Liver (tissue), 9 donors: ENCODE data around the gene GRIN2C. TPM values are rescaled to one million over a fixed set of nuclear protein-coding genes. Genes with fewer than 3 reads are reported as not detected.

ENCODE experiments used
- DNase-seq: peaks from one replicate; pipeline ENCODE4 v3.0.0-alpha.2; 2017; ENCODE audit warnings: low spot score
- H3K27ac ChIP-seq, 2 donors: one replicate each; pipeline ENCODE4 v1.7.0; 2013; ENCODE audit warnings: inconsistent platforms in 2 of 2, low read length in 2 of 2, control low read depth in 1 of 2, low read depth in 1 of 2, mild to moderate bottlenecking in 1 of 2
- H3K27me3 ChIP-seq, 4 donors: one replicate each; pipeline versions ENCODE4 v1.6.1 to v1.7.0; 2013; ENCODE audit warnings: low read length in 3 of 4, inconsistent platforms in 1 of 4, mild to moderate bottlenecking in 1 of 4, moderate library complexity in 1 of 4; ENCODE audit not compliant: control insufficient read depth in 4 of 4, insufficient read depth in 4 of 4
- H3K36me3 ChIP-seq, 4 donors: one replicate each; pipeline versions ENCODE4 v1.6.1 to v1.7.0; 2013; ENCODE audit warnings: low read length in 3 of 4, mild to moderate bottlenecking in 3 of 4, low read depth in 1 of 4, moderate library complexity in 1 of 4; ENCODE audit not compliant: control insufficient read depth in 4 of 4, insufficient read depth in 3 of 4
- H3K4me1 ChIP-seq, 4 donors: one replicate each; pipeline versions ENCODE4 v1.6.1 to v1.7.0; 2013; ENCODE audit warnings: low read length in 3 of 4, mild to moderate bottlenecking in 3 of 4, moderate library complexity in 1 of 4; ENCODE audit not compliant: control insufficient read depth in 4 of 4, insufficient read depth in 4 of 4
- H3K4me3 ChIP-seq, 3 donors: one replicate each; pipeline versions ENCODE4 v1.6.1 to v1.7.0; 2013; ENCODE audit warnings: low read length in 3 of 3, control low read depth in 1 of 3, low read depth in 1 of 3, mild to moderate bottlenecking in 1 of 3
- H3K9ac ChIP-seq, 2 donors: one replicate each; pipeline ENCODE4 v1.7.0; 2013; ENCODE audit warnings: low read length in 2 of 2, mild to moderate bottlenecking in 2 of 2, moderate library complexity in 2 of 2, control low read depth in 1 of 2, low read depth in 1 of 2
- H3K9me3 ChIP-seq, 4 donors: one replicate each; pipeline versions ENCODE4 v1.6.1 to v1.7.0; 2013; ENCODE audit warnings: low read length in 3 of 4; ENCODE audit not compliant: control insufficient read depth in 4 of 4
- CTCF ChIP-seq: fragments of 150-350 bp; IDR thresholded peaks from 2 replicates; pipeline ENCODE4 v1.5.1; 2017; ENCODE audit warnings: improper control_type of control experiment, low read depth, low read length; ENCODE audit not compliant: missing input control
- EGR1 ChIP-seq, 2 donors: IDR thresholded peaks; 2 replicates each; pipeline ENCODE4 v1.6.1; 2016 to 2018; ENCODE audit warnings: antibody characterized with exemption in 2 of 2, low read depth in 2 of 2
- FOXA1 ChIP-seq: IDR thresholded peaks from 2 replicates; pipeline ENCODE4 v1.6.1; 2016; ENCODE audit warnings: antibody characterized with exemption
- FOXA2 ChIP-seq: IDR thresholded peaks from 2 replicates; pipeline ENCODE4 v1.6.1; 2016; ENCODE audit warnings: antibody characterized with exemption
- GABPA ChIP-seq, 2 donors: IDR thresholded peaks in 1 of 2; conservative IDR thresholded peaks in 1 of 2; 2 replicates each; pipeline ENCODE4 v1.6.1; 2016; ENCODE audit warnings: antibody characterized with exemption in 2 of 2, mild to moderate bottlenecking in 1 of 2, moderate library complexity in 1 of 2
- HNF4A ChIP-seq, 2 donors: conservative IDR thresholded peaks; 2 replicates each; pipeline ENCODE4 v1.6.1; 2016; ENCODE audit warnings: antibody characterized with exemption in 2 of 2, mild to moderate bottlenecking in 2 of 2
- HNF4G ChIP-seq: IDR thresholded peaks from 2 replicates; pipeline ENCODE4 v1.6.1; 2016; ENCODE audit warnings: antibody characterized with exemption
- JUND ChIP-seq, 2 donors: IDR thresholded peaks; 2 replicates each; pipeline ENCODE4 v1.6.1; 2016; ENCODE audit warnings: antibody characterized with exemption in 2 of 2
- NR2F2 ChIP-seq: IDR thresholded peaks from 2 replicates; pipeline ENCODE4 v1.6.1; 2016; ENCODE audit warnings: antibody characterized with exemption
- RAD21 ChIP-seq, 2 donors: IDR thresholded peaks; 2 replicates each; pipeline ENCODE4 v1.6.1; 2016; ENCODE audit warnings: antibody characterized with exemption in 2 of 2, mild to moderate bottlenecking in 2 of 2
- REST ChIP-seq: IDR thresholded peaks from 2 replicates; pipeline ENCODE4 v1.6.1; 2016; ENCODE audit warnings: antibody characterized with exemption, mild to moderate bottlenecking
- RXRA ChIP-seq, 2 donors: IDR thresholded peaks; 2 replicates each; pipeline ENCODE4 v1.6.1; 2017 to 2018; ENCODE audit warnings: antibody characterized with exemption in 2 of 2, mild to moderate bottlenecking in 1 of 2
- SP1 ChIP-seq: IDR thresholded peaks from 2 replicates; pipeline ENCODE4 v1.6.1; 2018; ENCODE audit warnings: antibody characterized with exemption, mild to moderate bottlenecking
- TAF1 ChIP-seq: conservative IDR thresholded peaks from 2 replicates; pipeline ENCODE4 v1.6.1; 2016; ENCODE audit warnings: antibody characterized with exemption, mild to moderate bottlenecking
- YY1 ChIP-seq: IDR thresholded peaks from 2 replicates; pipeline ENCODE4 v1.6.1; 2016; ENCODE audit warnings: antibody characterized with exemption, mild to moderate bottlenecking
- WGBS: extraction: QIAGEN DNeasy Blood & Tissue Kit; methylation state at CpG from one replicate; pipeline ENCODE4 v1.1.7; 2013; 5-methylcytosine and 5-hydroxymethylcytosine counted together
- polyA plus RNA-seq, 2 donors: library from polyadenylated mRNA; stranded (reverse) in 1 of 2; unstranded in 1 of 2; fragments of 200-250 nt in 1 of 2; fragments of >200 nt in 1 of 2; fragmentation: Nextera tagmentation in 1 of 2; extraction: Ambion mirVana in 1 of 2; gene quantifications; one replicate each; pipeline versions ENCODE4 v1.2.1 to v1.2.3, GENCODE V29; 2013 to 2015
- total RNA-seq, 2 donors: library from RNA; depleted of rRNA; stranded (reverse); fragments of >200 nt; gene quantifications; one replicate each; pipeline ENCODE4 v1.2.3, GENCODE V29; 2014
- TF ChIP-seq, protein P1 (sequence below): IDR thresholded peaks from 2 replicates; pipeline ENCODE4 v1.6.1; 2016; ENCODE audit warnings: antibody characterized with exemption
- TF ChIP-seq, protein P2 (sequence below): IDR thresholded peaks from 2 replicates; pipeline ENCODE4 v1.6.1; 2016; ENCODE audit warnings: antibody characterized with exemption
- donor health status: healthy.
- donor health status: healthy.
- donor health status: healthy.
- donor health status: healthy.
- donor health status: healthy.

Gene GRIN2C
- total and polyA plus RNA-seq, 4 donors = 0.03 to 0.10 (median 0.09) TPM; not detected in 1

GRCh38 chr17:74825952-74826719 is 33.5 kb downstream of the GRIN2C start:
- WGBS = 93% methylated on average over 9 of the region's 9 CpGs
- H3K36me3 ChIP-seq = peaks cover 0 to 3% (median 1%) of the 10 kb centered on the region in 4 donors
- H3K27me3 ChIP-seq = no peaks in the 10 kb centered on the region
- no peak for TF ChIP-seq YY1
- no peak for TF ChIP-seq FOXA2
- TF ChIP-seq, protein P1, sequence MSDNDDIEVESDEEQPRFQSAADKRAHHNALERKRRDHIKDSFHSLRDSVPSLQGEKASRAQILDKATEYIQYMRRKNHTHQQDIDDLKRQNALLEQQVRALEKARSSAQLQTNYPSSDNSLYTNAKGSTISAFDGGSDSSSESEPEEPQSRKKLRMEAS = no peak
- TF ChIP-seq FOXA1 = no peak
- TF ChIP-seq RAD21 (IDR thresholded peaks at IDR 0.05) = no peak
- TF ChIP-seq TAF1 = no peak
- no peak for DNase-seq
- H3K9me3 ChIP-seq = no peaks in the 10 kb centered on the region
- no peak overlapping the region for H3K4me3 ChIP-seq
- H3K9ac ChIP-seq = no peak overlapping the region
- no peak overlapping the region for H3K27ac ChIP-seq
- H3K4me1 ChIP-seq = no peaks in the 10 kb centered on the region

GRCh38 chr17:74824961-74825627 is 34.6 kb downstream of the GRIN2C start:
- 86% methylated on average over 11 of the region's 11 CpGs for WGBS

More at GRCh38 chr17:74824961-74825627, 34.6 kb downstream of the GRIN2C start:
- H3K36me3 ChIP-seq = peaks cover 0 to 3% (median 2%) of the 10 kb centered on the region in 4 donors
- TF ChIP-seq CTCF = no peak
- no peak for TF ChIP-seq EGR1 (IDR thresholded peaks at IDR 0.05; ENCODE audit: low read depth in 2 of 2)
- no peak for TF ChIP-seq FOXA1
- TF ChIP-seq YY1 = no peak
- TF ChIP-seq, protein P2, sequence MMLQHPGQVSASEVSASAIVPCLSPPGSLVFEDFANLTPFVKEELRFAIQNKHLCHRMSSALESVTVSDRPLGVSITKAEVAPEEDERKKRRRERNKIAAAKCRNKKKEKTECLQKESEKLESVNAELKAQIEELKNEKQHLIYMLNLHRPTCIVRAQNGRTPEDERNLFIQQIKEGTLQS = no peak
- no peak for TF ChIP-seq HNF4A (conservative IDR thresholded peaks at IDR 0.05)
- TF ChIP-seq TAF1 = no peak
- no peak for TF ChIP-seq GABPA (IDR thresholded peaks at IDR 0.05 in 1 of 2, conservative IDR thresholded peaks at IDR 0.05 in 1 of 2)
- TF ChIP-seq REST = no peak
- TF ChIP-seq FOXA2 = no peak
- TF ChIP-seq SP1 = no peak
- TF ChIP-seq HNF4G = no peak
- TF ChIP-seq NR2F2 = no peak
- TF ChIP-seq JUND (IDR thresholded peaks at IDR 0.05) = no peak
- TF ChIP-seq RXRA (IDR thresholded peaks at IDR 0.05) = no peak
- TF ChIP-seq, protein P1 = no peak
- H3K27ac ChIP-seq = no peak overlapping the region
- H3K9me3 ChIP-seq = no peaks in the 10 kb centered on the region
- H3K4me3 ChIP-seq = no peak overlapping the region
- H3K27me3 ChIP-seq = no peaks in the 10 kb centered on the region
- H3K9ac ChIP-seq = no peak overlapping the region
- no peak for DNase-seq
- H3K4me1 ChIP-seq = no peaks in the 10 kb centered on the region
